ENCODE results near the gene UBE4B.
A peak's percentile ranks its signal among the peaks of the same experiment; 100 is the strongest.

The UBE4B gene

DNA sequence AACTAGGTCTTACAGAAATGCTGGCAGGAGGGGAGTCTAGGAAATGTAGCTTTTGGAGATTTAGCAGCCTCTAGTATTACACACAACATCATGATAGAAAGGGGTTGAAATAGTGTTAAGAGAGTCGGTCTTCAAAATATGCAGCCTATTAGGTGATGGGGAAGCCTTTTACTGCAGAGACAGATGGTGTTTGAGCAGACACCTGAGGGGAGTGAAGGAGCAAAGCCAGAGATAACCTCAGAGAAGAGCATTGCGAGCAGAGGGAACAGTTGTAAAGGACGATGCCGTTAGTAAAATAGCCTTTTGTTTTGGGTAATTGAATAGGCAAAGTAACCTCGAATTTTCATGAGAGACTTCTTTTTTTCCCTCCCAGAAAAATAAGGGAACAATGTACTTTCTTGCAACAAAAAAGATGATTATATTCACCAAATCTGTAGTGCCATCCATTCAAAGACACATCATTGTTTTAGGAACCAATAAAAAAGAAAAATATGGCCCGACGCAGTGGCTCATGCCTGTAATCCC, 111.3 kb downstream of the UBE4B start:
- Histone ChIP-seq H3K79me1 (replicated peaks; ENCODE audit: low read length, poor library complexity, severe bottlenecking) (peaks cover 9% of the 10 kb centered on the region), H4K91ac (ENCODE audit: low read length) (no peak overlapping the region), H3K4me2 (ENCODE audit: low read length, poor library complexity, severe bottlenecking) (no peak overlapping the region), H2AK5ac (ENCODE audit: low read length, severe bottlenecking) (no peak overlapping the region), H3K27me3 (ENCODE audit: control insufficient read depth in 1 of 2, insufficient read depth in 1 of 2, low read length in 2 of 2) (no peaks in the 10 kb centered on the region), H2BK120ac (ENCODE audit: low read depth, low read length) (no peak overlapping the region), H4K8ac (ENCODE audit: low read length) (no peak overlapping the region), H3K27ac (ENCODE audit: low read length, poor library complexity, severe bottlenecking) (no peak overlapping the region), H3K18ac (ENCODE audit: low read depth in 1 of 2, low read length in 2 of 2) (no peak overlapping the region), H2BK5ac (ENCODE audit: low read depth, low read length, poor library complexity, severe bottlenecking) (no peak overlapping the region), H3K23ac (ENCODE audit: low read length in 2 of 2) (no peak overlapping the region), H3K4ac (ENCODE audit: low read depth in 1 of 2, low read length in 2 of 2) (no peak overlapping the region), H3K4me1 (ENCODE audit: control insufficient read depth, insufficient read depth, low read depth, low read length) (no peaks in the 10 kb centered on the region), H3K14ac (ENCODE audit: low read length in 2 of 2) (no peak overlapping the region), H3K4me3 (ENCODE audit: insufficient read depth in 1 of 2, low read depth in 1 of 2, low read length in 2 of 2) (no peak overlapping the region), H3K9me3 (ENCODE audit: control insufficient read depth, low read length) (no peaks in the 10 kb centered on the region), H2BK12ac (ENCODE audit: low read length in 2 of 2) (no peak overlapping the region), H3K36me3 (ENCODE audit: control insufficient read depth in 1 of 2, insufficient read depth in 2 of 2, low read depth in 1 of 2, low read length in 2 of 2) (peaks cover 24 to 72% of the 10 kb centered on the region in 2 experiments), H2AFZ (ENCODE audit: low read depth, low read length) (no peak overlapping the region), H3K9ac (ENCODE audit: low read length) (no peak overlapping the region), H2BK15ac (ENCODE audit: low read depth, poor library complexity, severe bottlenecking) (no peak overlapping the region)
- no peak for DNase-seq
- 92% methylated on average over 3 of the region's 7 CpGs for WGBS

DNA sequence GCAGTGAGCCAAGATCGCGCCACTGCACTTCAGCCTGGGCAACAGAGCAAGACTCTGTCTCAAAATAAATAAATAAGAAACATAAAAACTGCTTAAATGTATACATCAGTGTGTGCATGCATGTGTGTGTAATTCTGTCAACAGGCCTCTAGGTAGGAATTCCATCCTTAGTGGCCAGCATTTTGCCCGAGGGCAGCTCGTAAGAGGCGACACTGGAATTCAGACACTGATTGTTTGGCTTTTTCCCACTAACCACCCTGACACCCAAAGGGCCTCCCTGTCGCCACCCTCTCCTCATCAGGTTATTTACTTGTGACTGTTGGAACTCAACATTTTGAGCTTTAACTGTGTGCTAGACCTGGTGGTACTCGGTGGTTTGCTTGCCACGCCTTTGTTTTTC, 113.6 kb downstream of the UBE4B start:
- Histone ChIP-seq H3K79me1 (replicated peaks; ENCODE audit: low read length, poor library complexity, severe bottlenecking) (peaks cover 6% of the 10 kb centered on the region), H2AFZ (ENCODE audit: low read depth, low read length) (no peak overlapping the region), H3K9me3 (ENCODE audit: control insufficient read depth, low read length) (no peaks in the 10 kb centered on the region), H2BK120ac (ENCODE audit: low read depth, low read length) (no peak overlapping the region), H2AK5ac (ENCODE audit: low read length, severe bottlenecking) (no peak overlapping the region), H3K18ac (ENCODE audit: low read depth in 1 of 2, low read length in 2 of 2) (no peak overlapping the region), H3K36me3 (ENCODE audit: control insufficient read depth in 1 of 2, insufficient read depth in 2 of 2, low read depth in 1 of 2, low read length in 2 of 2) (peaks cover 17 to 68% of the 10 kb centered on the region in 2 experiments), H3K4ac (ENCODE audit: low read depth in 1 of 2, low read length in 2 of 2) (no peak overlapping the region), H3K4me1 (ENCODE audit: control insufficient read depth, insufficient read depth, low read depth, low read length) (no peaks in the 10 kb centered on the region), H3K27ac (ENCODE audit: low read length, poor library complexity, severe bottlenecking) (no peak overlapping the region), H2BK5ac (ENCODE audit: low read depth, low read length, poor library complexity, severe bottlenecking) (no peak overlapping the region), H2BK15ac (ENCODE audit: low read depth, poor library complexity, severe bottlenecking) (no peak overlapping the region), H3K9ac (ENCODE audit: low read length) (no peak overlapping the region), H3K23ac (ENCODE audit: low read length in 2 of 2) (no peak overlapping the region), H4K91ac (ENCODE audit: low read length) (no peak overlapping the region), H2BK12ac (ENCODE audit: low read length in 2 of 2) (no peak overlapping the region), H3K4me3 (ENCODE audit: insufficient read depth in 1 of 2, low read depth in 1 of 2, low read length in 2 of 2) (no peak overlapping the region), H4K8ac (ENCODE audit: low read length) (no peak overlapping the region), H3K14ac (ENCODE audit: low read length in 2 of 2) (no peak overlapping the region), H3K27me3 (ENCODE audit: control insufficient read depth in 1 of 2, insufficient read depth in 1 of 2, low read length in 2 of 2) (no peaks in the 10 kb centered on the region), H3K4me2 (ENCODE audit: low read length, poor library complexity, severe bottlenecking) (no peak overlapping the region)
- DNase-seq, result no peak
- 98% methylated on average over 6 of the region's 8 CpGs for WGBS

DNA sequence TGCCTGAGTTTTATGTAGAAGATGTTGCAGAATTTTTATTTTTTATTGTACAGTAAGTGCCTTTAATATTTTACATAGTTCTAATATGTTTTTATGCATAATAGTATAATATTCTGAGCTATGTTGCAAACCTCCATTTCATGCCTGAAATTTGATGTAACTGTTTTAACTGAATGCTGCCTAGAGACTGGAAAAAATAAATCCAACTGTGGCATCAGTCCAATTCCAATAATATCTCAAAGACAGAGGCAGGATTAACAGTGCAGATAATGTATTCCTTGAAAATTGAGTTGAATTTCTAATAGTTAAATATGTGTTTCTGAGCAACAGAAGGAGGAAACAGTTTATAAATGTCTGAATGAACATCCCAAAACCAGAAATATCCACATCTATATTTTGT, 116.5 kb downstream of the UBE4B start:
- no peak overlapping the region for H3K18ac ChIP-seq (ENCODE audit: low read depth in 1 of 2, low read length in 2 of 2)
- H3K4me3 ChIP-seq (ENCODE audit: insufficient read depth in 1 of 2, low read depth in 1 of 2, low read length in 2 of 2), result no peak overlapping the region
- DNase-seq, result no peak
- peaks cover 20 to 53% of the 10 kb centered on the region in 2 experiments for H3K36me3 ChIP-seq (ENCODE audit: control insufficient read depth in 1 of 2, insufficient read depth in 2 of 2, low read depth in 1 of 2, low read length in 2 of 2)
- no peaks in the 10 kb centered on the region for H3K27me3 ChIP-seq (ENCODE audit: control insufficient read depth in 1 of 2, insufficient read depth in 1 of 2, low read length in 2 of 2)
- no peak overlapping the region for H2BK15ac ChIP-seq (ENCODE audit: low read depth, poor library complexity, severe bottlenecking)
- no peak overlapping the region for H4K8ac ChIP-seq (ENCODE audit: low read length)
- no peak overlapping the region for H2AFZ ChIP-seq (ENCODE audit: low read depth, low read length)
- H2BK120ac ChIP-seq (ENCODE audit: low read depth, low read length), result no peak overlapping the region
- no peak overlapping the region for H2AK5ac ChIP-seq (ENCODE audit: low read length, severe bottlenecking)
- no peak overlapping the region for H2BK12ac ChIP-seq (ENCODE audit: low read length in 2 of 2)
- H2BK5ac ChIP-seq (ENCODE audit: low read depth, low read length, poor library complexity, severe bottlenecking), result no peak overlapping the region
- no peak overlapping the region for H3K9ac ChIP-seq (ENCODE audit: low read length)
- H3K79me1 ChIP-seq (replicated peaks; ENCODE audit: low read length, poor library complexity, severe bottlenecking), result peaks cover 2% of the 10 kb centered on the region
- H3K4me2 ChIP-seq (ENCODE audit: low read length, poor library complexity, severe bottlenecking), result no peak overlapping the region
- no peaks in the 10 kb centered on the region for H3K4me1 ChIP-seq (ENCODE audit: control insufficient read depth, insufficient read depth, low read depth, low read length)
- no peak overlapping the region for H3K14ac ChIP-seq (ENCODE audit: low read length in 2 of 2)
- no peak overlapping the region for H4K91ac ChIP-seq (ENCODE audit: low read length)
- H3K4ac ChIP-seq (ENCODE audit: low read depth in 1 of 2, low read length in 2 of 2), result no peak overlapping the region
- H3K23ac ChIP-seq (ENCODE audit: low read length in 2 of 2), result no peak overlapping the region
- H3K27ac ChIP-seq (ENCODE audit: low read length, poor library complexity, severe bottlenecking), result no peak overlapping the region
- H3K9me3 ChIP-seq (ENCODE audit: control insufficient read depth, low read length), result no peaks in the 10 kb centered on the region

DNA sequence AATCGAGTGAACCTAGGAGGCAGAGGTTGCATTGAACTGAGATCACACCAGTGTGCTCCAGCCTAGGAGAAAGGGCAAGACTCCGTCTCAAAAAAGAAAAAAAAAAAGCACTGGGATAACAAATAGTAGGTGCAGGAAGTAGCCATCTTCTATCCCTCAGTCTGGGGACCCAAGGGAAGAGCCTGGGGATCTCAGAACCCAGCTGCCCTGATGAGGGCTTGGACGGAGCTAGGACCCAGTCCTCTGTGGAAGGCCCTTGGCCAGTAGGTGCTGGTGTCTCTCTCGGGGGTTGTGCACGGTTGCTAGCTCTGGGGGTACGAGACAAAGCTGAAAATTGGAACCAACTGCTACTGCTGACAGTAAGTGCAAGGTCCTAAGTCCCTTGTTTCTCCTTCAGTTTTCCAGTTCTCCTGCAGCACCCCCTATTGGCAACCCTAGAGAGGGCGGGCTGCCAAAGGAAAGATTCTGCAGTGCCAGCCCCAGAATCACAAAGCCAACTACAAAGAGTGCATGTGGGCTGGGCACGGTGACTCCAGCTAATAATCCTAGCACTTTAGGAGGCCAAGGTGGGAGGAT, 120.0 kb downstream of the UBE4B start:
- Histone ChIP-seq H3K23ac (ENCODE audit: low read length in 2 of 2) (no peak overlapping the region), H3K14ac (ENCODE audit: low read length in 2 of 2) (no peak overlapping the region), H2BK120ac (ENCODE audit: low read depth, low read length) (no peak overlapping the region), H3K9ac (ENCODE audit: low read length) (no peak overlapping the region), H3K36me3 (ENCODE audit: control insufficient read depth in 1 of 2, insufficient read depth in 2 of 2, low read depth in 1 of 2, low read length in 2 of 2) (peaks cover 14 to 45% of the 10 kb centered on the region in 2 experiments), H4K8ac (ENCODE audit: low read length) (no peak overlapping the region), H3K4me2 (ENCODE audit: low read length, poor library complexity, severe bottlenecking) (no peak overlapping the region), H3K27ac (ENCODE audit: low read length, poor library complexity, severe bottlenecking) (no peak overlapping the region), H2BK5ac (ENCODE audit: low read depth, low read length, poor library complexity, severe bottlenecking) (no peak overlapping the region), H3K79me1 (replicated peaks; ENCODE audit: low read length, poor library complexity, severe bottlenecking) (peaks cover 5% of the 10 kb centered on the region), H2AK5ac (ENCODE audit: low read length, severe bottlenecking) (no peak overlapping the region), H4K91ac (ENCODE audit: low read length) (no peak overlapping the region), H3K9me3 (ENCODE audit: control insufficient read depth, low read length) (no peaks in the 10 kb centered on the region), H3K27me3 (ENCODE audit: control insufficient read depth in 1 of 2, insufficient read depth in 1 of 2, low read length in 2 of 2) (no peaks in the 10 kb centered on the region), H2AFZ (ENCODE audit: low read depth, low read length) (no peak overlapping the region), H3K4me1 (ENCODE audit: control insufficient read depth, insufficient read depth, low read depth, low read length) (no peaks in the 10 kb centered on the region), H3K18ac (ENCODE audit: low read depth in 1 of 2, low read length in 2 of 2) (no peak overlapping the region), H3K4me3 (ENCODE audit: insufficient read depth in 1 of 2, low read depth in 1 of 2, low read length in 2 of 2) (no peak overlapping the region), H3K4ac (ENCODE audit: low read depth in 1 of 2, low read length in 2 of 2) (no peak overlapping the region), H2BK15ac (ENCODE audit: low read depth, poor library complexity, severe bottlenecking) (no peak overlapping the region), H2BK12ac (ENCODE audit: low read length in 2 of 2) (no peak overlapping the region)
- WGBS, result 97% methylated on average over 8 of the region's 8 CpGs
- DNase-seq, result peak; percentile 48
